CD4-positive, alpha-beta memory T cell (primary cell): ENCODE data around the gene FAIM2. TPM values are rescaled to one million over a fixed set of nuclear protein-coding genes. Genes with fewer than 3 reads are reported as not detected.

Experiments
- CTCF ChIA-PET: fragments of 350-600 bp; sonication (Branson Sonifier 250); formaldehyde crosslinking; loops from one replicate; lab custom pipeline; 2021; ENCODE audit warnings: inconsistent platforms; ENCODE audit not compliant: partially characterized antibody; lab: Charles Lee
- POLR2A ChIA-PET: fragments of 350-600 bp; sonication (Branson Sonifier 250); formaldehyde crosslinking; loops from one replicate; lab custom pipeline; 2021; ENCODE audit not compliant: partially characterized antibody; lab: Charles Lee
- DNase-seq, 5 donors: peaks; one replicate each; pipeline versions ENCODE4 v3.0.0 to v3.0.0-alpha.2; 2020 to 2022; ENCODE audit warnings: mixed read lengths in 1 of 5
- H3K27ac ChIP-seq: one replicate; pipeline ENCODE4 v1.7.0; 2013; ENCODE audit warnings: low read depth, low read length
- H3K27me3 ChIP-seq: 2 replicates; pipeline ENCODE4 v1.7.0; 2013; ENCODE audit warnings: mild to moderate bottlenecking, low read length, moderate library complexity; ENCODE audit not compliant: insufficient read depth
- H3K36me3 ChIP-seq: 2 replicates; pipeline ENCODE4 v1.7.0; 2013; ENCODE audit warnings: mild to moderate bottlenecking, low read length, moderate library complexity; ENCODE audit not compliant: insufficient read depth
- H3K4me1 ChIP-seq: 2 replicates; pipeline ENCODE4 v1.7.0; 2013; ENCODE audit warnings: mild to moderate bottlenecking, low read length, moderate library complexity; ENCODE audit not compliant: insufficient read depth
- H3K4me3 ChIP-seq, 2 donors: one replicate each; pipeline ENCODE4 v1.7.0; 2013; ENCODE audit warnings: low read length in 2 of 2, mild to moderate bottlenecking in 1 of 2
- H3K9me3 ChIP-seq, 2 donors: one replicate each; pipeline ENCODE4 v1.7.0; 2013; ENCODE audit warnings: low read length in 2 of 2, control low read depth in 1 of 2; ENCODE audit not compliant: control insufficient read depth in 1 of 2
- H3K27ac Mint-ChIP-seq, 7 donors: one replicate each; pipeline ENCODE4 v1.8.0; 2020 to 2021; ENCODE audit warnings: mixed read lengths in 7 of 7, mild to moderate bottlenecking in 6 of 7, inconsistent platforms in 3 of 7, moderate library complexity in 3 of 7
- H3K27me3 Mint-ChIP-seq, 2 donors: one replicate each; pipeline ENCODE4 v1.8.0; 2020 to 2021; ENCODE audit warnings: mixed read lengths in 2 of 2
- H3K36me3 Mint-ChIP-seq, 2 donors: one replicate each; pipeline ENCODE4 v1.8.0; 2020 to 2021; ENCODE audit warnings: mixed read lengths in 2 of 2, inconsistent platforms in 1 of 2, mild to moderate bottlenecking in 1 of 2
- H3K4me1 Mint-ChIP-seq, 4 donors: one replicate each; pipeline ENCODE4 v1.8.0; 2020 to 2021; ENCODE audit warnings: mixed read lengths in 4 of 4, mild to moderate bottlenecking in 1 of 4
- H3K4me3 Mint-ChIP-seq, 8 donors: one replicate each; pipeline ENCODE4 v1.8.0; 2020 to 2021; ENCODE audit warnings: mixed read lengths in 8 of 8, mild to moderate bottlenecking in 7 of 8, moderate library complexity in 6 of 8, inconsistent platforms in 3 of 8
- H3K9me3 Mint-ChIP-seq, 8 donors: one replicate each; pipeline ENCODE4 v1.8.0; 2020 to 2021; ENCODE audit warnings: mixed read lengths in 8 of 8, mild to moderate bottlenecking in 5 of 8, inconsistent platforms in 3 of 8, moderate library complexity in 1 of 8
- intact Hi-C: fragments of 100-400 bp; cut with micrococcal nuclease; formaldehyde crosslinking; loops from one replicate; pipeline ENCODE4 v1.15.1; 2023
- polyA plus RNA-seq, 2 donors: library from polyadenylated mRNA; unstranded; fragments of 300-500 nt; fragmentation: Illumina TruSeq; gene quantifications; one replicate each; pipeline ENCODE4 v1.2.3, GENCODE V29; 2021
- total RNA-seq, 2 experiments: library from RNA; stranded (reverse); gene quantifications; one replicate each; pipeline ENCODE4 v1.2.3, GENCODE V29; 2021

Gene FAIM2
- total and polyA plus RNA-seq, 4 experiments from 2014 or later: 0.08 to 0.59 (median 0.17) TPM; not detected in 1

- Mint-ChIP-seq H3K36me3 (no peaks in the 10 kb centered on the region), H3K27me3 (no peaks in the 10 kb centered on the region), H3K4me1 (no peaks in the 10 kb centered on the region), H3K27ac (no peak overlapping the region), H3K9me3 (no peaks in the 10 kb centered on the region), H3K4me3 (no peak overlapping the region)
- H3K36me3 ChIP-seq: no peaks in the 10 kb centered on the region
- no peak for DNase-seq
- no peaks in the 10 kb centered on the region for H3K9me3 ChIP-seq
- H3K27ac ChIP-seq: no peak overlapping the region
- no peaks in the 10 kb centered on the region for H3K27me3 ChIP-seq
- H3K4me3 ChIP-seq: no peak overlapping the region
- intact Hi-C loops: no loop called here
- no peaks in the 10 kb centered on the region for H3K4me1 ChIP-seq
- ChIA-PET CTCF (interaction anchor here (1.4 kb wide), 1 partner anchor 133 kb away, joined by 3 read pairs; no protein-coding TSS in a partner anchor), POLR2A (no interaction called here)
These were observed 32.5 kb downstream of the FAIM2 start for GRCh38 chr12:49871263-49871561.

DNA sequence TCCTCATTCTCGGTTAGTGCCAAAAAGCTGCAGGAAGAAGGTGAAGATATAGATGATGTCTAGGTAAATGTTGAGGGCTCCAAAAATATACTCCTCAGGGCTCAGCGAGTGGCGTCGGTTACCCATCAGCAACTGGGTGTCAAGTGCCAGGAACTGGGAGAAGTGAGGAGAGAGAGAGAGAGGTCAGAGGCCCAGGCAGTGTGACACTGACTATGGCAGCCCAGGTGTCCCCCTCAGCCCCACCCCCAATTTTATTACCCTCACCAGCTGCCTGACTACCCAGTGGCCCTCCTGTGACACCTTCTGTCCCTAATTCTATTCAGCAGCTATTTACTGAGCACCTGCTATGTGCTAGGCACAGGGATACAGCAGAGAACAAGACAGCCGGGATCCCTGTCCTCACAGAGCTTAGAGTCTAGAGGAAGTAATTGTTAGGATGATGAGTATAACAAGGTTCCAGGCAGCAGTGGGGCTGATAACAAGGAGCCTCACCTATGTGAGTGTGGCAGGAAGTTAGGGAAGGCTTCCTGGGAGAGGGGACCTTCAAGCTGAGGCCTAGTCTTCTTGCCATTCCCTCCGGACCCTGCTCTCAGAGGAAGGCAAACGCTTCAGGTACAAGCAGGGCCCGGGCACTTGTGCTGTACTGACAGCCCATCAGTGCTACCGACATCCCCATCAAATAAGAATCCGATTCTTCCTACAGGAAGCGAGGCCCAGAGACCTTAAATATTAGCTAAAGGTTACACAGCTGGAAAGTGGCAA lies 33.0 kb downstream of the FAIM2 start:
- H3K4me3 Mint-ChIP-seq: no peak overlapping the region
- H3K36me3 Mint-ChIP-seq: no peaks in the 10 kb centered on the region
- Histone ChIP-seq H3K27me3 (no peaks in the 10 kb centered on the region), H3K27ac (no peak overlapping the region), H3K4me3 (no peak overlapping the region), H3K4me1 (no peaks in the 10 kb centered on the region), H3K9me3 (no peaks in the 10 kb centered on the region), H3K36me3 (no peaks in the 10 kb centered on the region)
- H3K4me1 Mint-ChIP-seq: no peaks in the 10 kb centered on the region
- CTCF ChIA-PET: interaction anchor here (1.4 to 4.2 kb wide), 2 partner anchors 75 to 133 kb away, joined by 3 to 17 read pairs; no protein-coding TSS in a partner anchor
- DNase-seq: no peak
- no peaks in the 10 kb centered on the region for H3K9me3 Mint-ChIP-seq
- peaks cover 0 to 3% of the 10 kb centered on the region in 2 donors for H3K27me3 Mint-ChIP-seq
- intact Hi-C loops: no loop called here
- peak overlapping the region in 1 of 7 donors; percentile 37 for H3K27ac Mint-ChIP-seq
- POLR2A ChIA-PET: no interaction called here

GRCh38 chr12:49869816-49870500 lies 33.7 kb downstream of the FAIM2 start:
- POLR2A ChIA-PET: no interaction called here
- H3K4me1 Mint-ChIP-seq: no peaks in the 10 kb centered on the region
- no peak for DNase-seq
- CTCF ChIA-PET: interaction anchor here (3.4 to 4.2 kb wide), 2 partner anchors 75 to 93 kb away, joined by 10 to 17 read pairs; no protein-coding TSS in a partner anchor
- no peak overlapping the region for H3K4me3 Mint-ChIP-seq
- H3K27ac Mint-ChIP-seq: peak overlapping the region in 1 of 7 donors; percentile 47
- Histone ChIP-seq H3K9me3 (no peaks in the 10 kb centered on the region), H3K4me3 (no peak overlapping the region), H3K36me3 (no peaks in the 10 kb centered on the region), H3K4me1 (no peaks in the 10 kb centered on the region), H3K27me3 (no peaks in the 10 kb centered on the region), H3K27ac (no peak overlapping the region)
- peaks cover 0 to 4% of the 10 kb centered on the region in 2 donors for H3K27me3 Mint-ChIP-seq
- intact Hi-C loops: loop anchor here (10.0 kb wide), 1 partner anchor 185 kb away; the partner anchor contains the start of gene ASIC1
- no peaks in the 10 kb centered on the region for H3K36me3 Mint-ChIP-seq
- H3K9me3 Mint-ChIP-seq: no peaks in the 10 kb centered on the region

- DNase-seq: no peak
- Mint-ChIP-seq H3K36me3 (no peaks in the 10 kb centered on the region), H3K4me3 (no peak overlapping the region), H3K4me1 (no peaks in the 10 kb centered on the region), H3K9me3 (no peaks in the 10 kb centered on the region), H3K27ac (no peak overlapping the region), H3K27me3 (peaks cover 2 to 4% of the 10 kb centered on the region in 2 donors)
- intact Hi-C loops: loop anchor here (10.0 kb wide), 1 partner anchor 186 kb away; the partner anchor contains the start of gene ASIC1
- Histone ChIP-seq H3K4me3 (no peak overlapping the region), H3K36me3 (no peaks in the 10 kb centered on the region), H3K27ac (no peak overlapping the region), H3K4me1 (no peaks in the 10 kb centered on the region), H3K9me3 (no peaks in the 10 kb centered on the region), H3K27me3 (no peaks in the 10 kb centered on the region)
- CTCF ChIA-PET: interaction anchor here (0.9 to 4.2 kb wide), 4 partner anchors 18 to 92 kb away, joined by 3 to 17 read pairs (median 8); no protein-coding TSS in a partner anchor
- POLR2A ChIA-PET: no interaction called here
These were observed 34.5 kb downstream of the FAIM2 start for GRCh38 chr12:49868952-49869815.

DNA sequence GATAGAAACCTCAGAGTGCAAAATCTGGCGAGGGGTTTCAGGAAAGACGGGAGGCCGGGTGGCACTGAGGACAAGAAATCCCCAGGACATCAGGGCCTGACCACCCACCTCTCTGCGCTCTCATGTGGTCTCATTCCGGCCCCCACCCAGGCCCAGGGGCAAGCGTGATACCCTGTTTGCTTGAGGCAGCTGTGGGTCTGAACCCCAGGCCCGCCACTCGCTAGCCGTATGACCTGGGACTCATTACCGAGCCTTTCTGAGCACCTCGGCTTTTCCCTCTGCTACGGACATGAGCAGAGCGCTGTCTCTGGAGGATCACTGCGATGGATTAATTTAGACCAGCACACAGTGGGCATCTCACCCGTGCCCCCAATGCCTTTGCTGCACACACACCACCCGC lies 35.3 kb downstream of the FAIM2 start:
- H3K9me3 Mint-ChIP-seq: no peaks in the 10 kb centered on the region
- Histone ChIP-seq H3K36me3 (no peaks in the 10 kb centered on the region), H3K4me3 (no peak overlapping the region), H3K27me3 (no peaks in the 10 kb centered on the region), H3K9me3 (no peaks in the 10 kb centered on the region), H3K27ac (no peak overlapping the region), H3K4me1 (no peaks in the 10 kb centered on the region)
- H3K27me3 Mint-ChIP-seq: peaks cover 2 to 4% of the 10 kb centered on the region in 2 donors
- intact Hi-C loops: loop anchor here (10.0 kb wide), 1 partner anchor 186 kb away; the partner anchor contains the start of gene ASIC1
- no peak for DNase-seq
- no peak overlapping the region for H3K27ac Mint-ChIP-seq
- ChIA-PET CTCF (interaction anchor here (0.9 to 4.2 kb wide), 7 partner anchors 18 to 120 kb away, joined by 3 to 17 read pairs (median 5); no protein-coding TSS in a partner anchor), POLR2A (no interaction called here)
- H3K4me1 Mint-ChIP-seq: no peaks in the 10 kb centered on the region
- no peaks in the 10 kb centered on the region for H3K36me3 Mint-ChIP-seq
- H3K4me3 Mint-ChIP-seq: no peak overlapping the region

DNA sequence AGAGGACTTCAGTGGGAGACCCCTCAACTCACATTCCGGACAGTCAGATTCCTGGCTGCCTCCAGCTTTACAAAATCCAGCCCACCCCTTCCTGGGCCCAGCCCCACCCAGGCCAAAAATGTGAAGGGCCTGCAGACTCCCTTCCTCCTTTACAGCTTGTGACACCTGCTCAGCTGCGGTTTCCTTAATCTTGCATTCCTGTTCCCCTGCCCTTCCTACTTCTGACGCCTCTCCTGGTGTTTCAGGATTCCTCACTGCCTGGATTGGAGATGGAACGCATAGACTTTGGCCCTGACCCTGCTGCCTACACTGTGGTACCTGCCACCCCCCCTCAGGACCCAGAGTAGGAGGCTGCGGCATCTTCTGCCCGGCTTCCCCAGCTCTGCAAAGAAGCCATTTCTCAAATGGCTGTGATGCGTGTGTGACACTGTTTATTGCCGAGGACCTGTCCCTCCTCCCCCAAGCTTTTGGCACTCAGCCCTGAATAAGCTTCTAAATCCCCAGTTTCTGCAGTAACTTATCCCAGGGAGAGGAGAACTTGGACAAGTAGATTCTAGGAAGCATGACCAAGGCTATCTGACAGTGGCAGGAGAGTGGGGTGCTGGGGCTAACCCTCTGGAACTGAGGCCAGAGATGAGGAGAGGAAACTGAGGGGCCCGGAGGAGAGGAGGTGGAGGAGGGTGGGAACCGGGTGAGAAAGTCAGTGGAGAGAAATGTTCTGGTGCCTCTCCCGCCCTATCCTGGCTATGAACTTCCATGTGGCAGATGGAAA lies 35.9 kb downstream of the FAIM2 start:
- H3K36me3 ChIP-seq: no peaks in the 10 kb centered on the region
- CTCF ChIA-PET: interaction anchor here (0.7 to 4.2 kb wide), 12 partner anchors 17 to 188 kb away, joined by 3 to 17 read pairs (median 4); partner anchors contain the start of gene TMBIM6
- no peaks in the 10 kb centered on the region for H3K27me3 ChIP-seq
- H3K27me3 Mint-ChIP-seq: peaks cover 2 to 4% of the 10 kb centered on the region in 2 donors
- H3K9me3 ChIP-seq: no peaks in the 10 kb centered on the region
- no peaks in the 10 kb centered on the region for H3K36me3 Mint-ChIP-seq
- no peaks in the 10 kb centered on the region for H3K4me1 Mint-ChIP-seq
- peak overlapping the region in 1 of 8 donors; percentile 36 for H3K4me3 Mint-ChIP-seq
- no peak overlapping the region for H3K27ac Mint-ChIP-seq
- H3K4me1 ChIP-seq: no peaks in the 10 kb centered on the region
- no peak overlapping the region for H3K27ac ChIP-seq
- POLR2A ChIA-PET: interaction anchor here (1.2 to 1.5 kb wide), 2 partner anchors 25 to 126 kb away, joined by 4 to 7 read pairs; partner anchors contain the start of genes BCDIN3D and TMBIM6
- DNase-seq: no peak
- intact Hi-C loops: loop anchor here (10.0 kb wide), 1 partner anchor 187 kb away; the partner anchor contains the start of gene ASIC1
- no peak overlapping the region for H3K4me3 ChIP-seq
- no peaks in the 10 kb centered on the region for H3K9me3 Mint-ChIP-seq
